Choroid plexus epithelial cell (primary cell): Measurements from ENCODE around the gene TAGLN3.

ENCODE experiments used
- DNase-seq: peaks from one replicate; pipeline ENCODE4 v3.0.0-alpha.2; 2010; ENCODE audit warnings: low read depth
- H3K4me3 ChIP-seq: 2 replicates; pipeline ENCODE4 v1.5.1; 2011; ENCODE audit warnings: low read depth, mild to moderate bottlenecking, control low read depth, low read length, moderate library complexity
- CTCF ChIP-seq: conservative IDR thresholded peaks from 2 replicates; pipeline ENCODE4 v1.5.1; 2011; ENCODE audit warnings: low read depth, mild to moderate bottlenecking, control low read depth, inconsistent platforms, low read length, moderate library complexity

The TAGLN3 gene

GRCh38 chr3:112061152-112061551 is 62.4 kb downstream of the TAGLN3 start:
- no peak for TF ChIP-seq CTCF
- no peak overlapping the region for H3K4me3 ChIP-seq
- DNase-seq, result peak; percentile 88
